GM04503 (cell line): Measurements from ENCODE around the gene PLEKHH2.
"Not testable (repeated sequence)": the region's sequence is repeated elsewhere in the genome, so short reads cannot be mapped to it uniquely, and the experiment has no call there.

Experiments
- DNase-seq: peaks from one replicate; pipeline ENCODE4 v3.0.0-alpha.2; 2012; ENCODE audit warnings: low read depth

The PLEKHH2 gene

GRCh38 chr2:43637030-43637803, at the start of gene PLEKHH2:
Gene PLEKHH2 (plus strand): TSS chr2:43637260. CDS start chr2:43644674, 7,414 bp downstream.
- DNase-seq, result no peak

- no peak for DNase-seq
Observed at GRCh38 chr2:43592443-43592842, 44.6 kb upstream of the PLEKHH2 start.

GRCh38 chr2:43593254-43593653, 43.8 kb upstream of the PLEKHH2 start:
- DNase-seq, result no peak

- DNase-seq, result no peak
Observed at GRCh38 chr2:43594875-43595274, 42.2 kb upstream of the PLEKHH2 start.

- peak; percentile 92 for DNase-seq
Observed at GRCh38 chr2:43595603-43596412, 41.3 kb upstream of the PLEKHH2 start, which contains the start of gene THADA. Gene THADA (minus strand): TSS chr2:43596038. CDS start chr2:43592392, 3,646 bp downstream.

GRCh38 chr2:43600596-43600995, 36.5 kb upstream of the PLEKHH2 start:
- DNase-seq, result not testable (repeated sequence)

- DNase-seq, result no peak
Observed at GRCh38 chr2:43604674-43605073, 32.4 kb upstream of the PLEKHH2 start.

GRCh38 chr2:43605079-43605655, 31.9 kb upstream of the PLEKHH2 start:
- DNase-seq, result no peak

GRCh38 chr2:43605851-43606250, 31.2 kb upstream of the PLEKHH2 start:
- no peak for DNase-seq

- no peak for DNase-seq
Observed at GRCh38 chr2:43609290-43609918, 27.7 kb upstream of the PLEKHH2 start.

- no peak for DNase-seq
Observed at GRCh38 chr2:43610361-43610760, 26.7 kb upstream of the PLEKHH2 start.

GRCh38 chr2:43611987-43612894, 24.8 kb upstream of the PLEKHH2 start:
- DNase-seq, result no peak

- DNase-seq, result no peak
Observed at GRCh38 chr2:43612944-43613343, 24.1 kb upstream of the PLEKHH2 start.

- DNase-seq, result no peak
Observed at GRCh38 chr2:43616967-43617680, 19.9 kb upstream of the PLEKHH2 start.

GRCh38 chr2:43619511-43619910, 17.5 kb upstream of the PLEKHH2 start:
- DNase-seq, result no peak

- DNase-seq, result no peak
Observed at GRCh38 chr2:43622931-43623451, 14.1 kb upstream of the PLEKHH2 start.

- DNase-seq, result no peak
Observed at GRCh38 chr2:43631618-43632317, 5.3 kb upstream of the PLEKHH2 start.

- DNase-seq, result peak; percentile 86
Observed at GRCh38 chr2:43634604-43635306, 2.3 kb upstream of the PLEKHH2 start.

- DNase-seq, result not testable (repeated sequence)
Observed at GRCh38 chr2:43636153-43636552, 907 bp upstream of the PLEKHH2 start.
